K562 (cell line): ENCODE results near the gene SHFL. TPM values are rescaled to one million over a fixed set of nuclear protein-coding genes. Genes with fewer than 3 reads are reported as not detected.

Source experiments
- ATAC-seq: fragments of 200-7000 bp; cut with Tn5 transposase; 3 replicates; pipeline ENCODE4 v1.9.1; 2020; ENCODE audit warnings: moderate library complexity
- BruUV-seq: library from RNA; stranded (reverse); fragments of 400-500 nt; replicated peaks from 2 replicates; lab custom pipeline; 2021; lab: Mats Ljungman, UMichigan
- CTCF ChIA-PET: fragments of 300-600 bp; formaldehyde crosslinking; extraction: SDS; loops from one replicate; lab custom pipeline; 2021; ENCODE audit warnings: low intra/inter-chr PET ratio; lab: Yijun Ruan, JAX
- POLR2A ChIA-PET: fragments of 300-600, 350-650 bp; sonication (Branson Sonifier 250); formaldehyde crosslinking; extraction: SDS; loops from one replicate; lab custom pipeline; 2021; ENCODE audit warnings: antibody characterized with exemption, inconsistent platforms; lab: Yijun Ruan, JAX
- DNase-seq, 4 experiments: peaks; one replicate each; pipeline versions ENCODE4 v3.0.0 to v3.0.0-alpha.2; 2011 to 2018; ENCODE audit warnings: low spot score in 3 of 4, mixed read lengths in 3 of 4; ENCODE audit errors: extremely low read depth in 1 of 4
- FAIRE-seq: peaks from 2 replicates; lab custom pipeline; 2011; peaks lifted over from hg19 to GRCh38; lab: Jason Lieb, UNC
- H2AFZ ChIP-seq: 2 replicates; pipeline ENCODE4 v1.6.0; 2011; ENCODE audit warnings: low read depth, low read length, control low read depth, inconsistent platforms
- H3K27ac ChIP-seq: fragments of 200-600 bp; 3 replicates; pipeline ENCODE4 v1.8.0; 2011; ENCODE audit warnings: low read depth, mild to moderate bottlenecking, control low read depth, inconsistent platforms, low read length, moderate library complexity, mixed read lengths; ENCODE audit errors: extremely low read depth
- H3K27me3 ChIP-seq, 2 experiments: fragments of 300-600 bp in 1 of 2; 2 replicates in 1 of 2; 3 replicates in 1 of 2; pipeline versions ENCODE4 v1.6.0 to v1.8.0; 2011; ENCODE audit warnings: inconsistent platforms in 2 of 2, low read length in 2 of 2, mild to moderate bottlenecking in 1 of 2, mixed read lengths in 1 of 2, moderate library complexity in 1 of 2; ENCODE audit not compliant: control insufficient read depth in 2 of 2, insufficient read depth in 2 of 2
- H3K36me3 ChIP-seq: fragments of 300-600 bp; 3 replicates; pipeline ENCODE4 v1.8.0; 2011; ENCODE audit warnings: mild to moderate bottlenecking, low read length, inconsistent platforms; ENCODE audit not compliant: control insufficient read depth, insufficient read depth
- H3K4me1 ChIP-seq, 2 experiments: fragments of 200-600 bp in 1 of 2; replicated peaks in 1 of 2; 2 replicates in 1 of 2; 3 replicates in 1 of 2; pipeline versions ENCODE4 v1.5.1 to v1.8.0; 2011; ENCODE audit warnings: inconsistent platforms in 2 of 2, low read length in 2 of 2, mild to moderate bottlenecking in 1 of 2, mixed read lengths in 1 of 2, moderate library complexity in 1 of 2; ENCODE audit not compliant: control insufficient read depth in 2 of 2, insufficient read depth in 2 of 2
- H3K4me2 ChIP-seq: 2 replicates; pipeline ENCODE4 v1.6.1; 2011; ENCODE audit warnings: low read length, control low read depth, inconsistent platforms, mixed read lengths; ENCODE audit not compliant: insufficient read depth
- H3K4me3 ChIP-seq: fragments of 200-600 bp; sonication (generic), shearing (Covaris generic); 2 replicates; pipeline ENCODE4 v1.5.1; 2016; ENCODE audit warnings: control low read depth, inconsistent platforms
- H3K79me2 ChIP-seq: fragments of 200-600 bp; 3 replicates; pipeline ENCODE4 v1.8.0; 2011; ENCODE audit warnings: low read length, inconsistent platforms; ENCODE audit not compliant: control insufficient read depth, insufficient read depth
- H3K9ac ChIP-seq, 2 experiments: 2 replicates each; pipeline versions ENCODE4 v1.6.0 to v1.6.1; 2011; ENCODE audit warnings: low read depth in 2 of 2, low read length in 2 of 2, control low read depth in 1 of 2, inconsistent platforms in 1 of 2, mild to moderate bottlenecking in 1 of 2, mixed read lengths in 1 of 2; ENCODE audit not compliant: insufficient read depth in 1 of 2
- H3K9me1 ChIP-seq: one replicate; pipeline ENCODE4 v1.6.0; 2011; ENCODE audit warnings: inconsistent platforms, mild to moderate bottlenecking, low read length, moderate library complexity; ENCODE audit not compliant: control insufficient read depth, insufficient read depth
- H3K9me3 ChIP-seq: replicated peaks from 2 replicates; pipeline ENCODE4 v1.5.1; 2011; ENCODE audit warnings: low read depth, low read length, inconsistent platforms; ENCODE audit not compliant: control insufficient read depth, insufficient read depth
- H4K20me1 ChIP-seq: replicated peaks from 2 replicates; pipeline ENCODE4 v1.6.1; 2011; ENCODE audit warnings: low read length, inconsistent platforms, mixed read lengths; ENCODE audit not compliant: control insufficient read depth, insufficient read depth
- ATF6 ChIP-seq: sonication (generic); formaldehyde crosslinking; IDR thresholded peaks from 2 replicates; pipeline ENCODE4 v1.4.0; 2020; ENCODE audit warnings: mild to moderate bottlenecking, missing genetic modification reagents
- BACH1 ChIP-seq: fragments of 200-800 bp; sonication (Bioruptor generic); IDR thresholded peaks from 2 replicates; pipeline ENCODE4 v1.6.1; 2016; ENCODE audit warnings: missing genetic modification characterization, missing compliant biosample characterization
- DEAF1 ChIP-seq: fragments of 450-650 bp; formaldehyde crosslinking; IDR thresholded peaks from 2 replicates; pipeline ENCODE4 v1.4.0; 2020; ENCODE audit warnings: mild to moderate bottlenecking, moderate library complexity
- DNMT1 ChIP-seq: fragments of 450-650 bp; IDR thresholded peaks from 2 replicates; pipeline ENCODE4 v1.6.1; 2016; ENCODE audit warnings: antibody characterized with exemption, mild to moderate bottlenecking
- ELF4 ChIP-seq: fragments of 450-650 bp; formaldehyde crosslinking; IDR thresholded peaks from 2 replicates; pipeline ENCODE4 v1.4.0; 2022; ENCODE audit warnings: missing genetic modification characterization
- EP300 ChIP-seq: IDR thresholded peaks from 2 replicates; pipeline ENCODE4 v1.6.1; 2012; ENCODE audit warnings: low read length, improper control_type of control experiment
- HDAC1 ChIP-seq, 2 experiments: fragments of 450-650 bp; IDR thresholded peaks; 2 replicates each; pipeline ENCODE4 v1.6.1; 2016 to 2017; ENCODE audit warnings: inconsistent platforms in 1 of 2, mild to moderate bottlenecking in 1 of 2, moderate library complexity in 1 of 2
- HDGF ChIP-seq: fragments of 450-650 bp; IDR thresholded peaks from 2 replicates; pipeline ENCODE4 v1.6.1; 2016
- HNRNPUL1 ChIP-seq: fragments of 200-400 bp; formaldehyde crosslinking; IDR thresholded peaks from 2 replicates; pipeline ENCODE4 v1.6.1; 2017; ENCODE audit warnings: low read length
- KDM2B ChIP-seq: fragments of 250-450 bp; sonication (Bioruptor Pico); IDR thresholded peaks from 2 replicates; pipeline ENCODE4 v1.8.0; 2021; ENCODE audit warnings: mild to moderate bottlenecking, moderate library complexity
- MXI1 ChIP-seq: IDR thresholded peaks from 2 replicates; pipeline ENCODE4 v1.6.1; 2011; ENCODE audit warnings: low read depth, mild to moderate bottlenecking, improper control_type of control experiment, low read length
- NFE2 ChIP-seq: IDR thresholded peaks from 2 replicates; pipeline ENCODE4 v1.6.1; 2014; ENCODE audit warnings: antibody characterized with exemption, low read depth
- PHF21A ChIP-seq: fragments of 450-650 bp; IDR thresholded peaks from 2 replicates; pipeline ENCODE4 v1.6.1; 2017; ENCODE audit warnings: low read depth, borderline replicate concordance
- POLR3A ChIP-seq: IDR thresholded peaks from 2 replicates; pipeline ENCODE4 v1.6.1; 2011; ENCODE audit warnings: borderline replicate concordance, mild to moderate bottlenecking, moderate library complexity; ENCODE audit not compliant: insufficient read length, insufficient read depth; ENCODE audit errors: extremely low read depth
- POLR3G ChIP-seq: IDR thresholded peaks from 2 replicates; pipeline ENCODE4 v1.6.1; 2011; ENCODE audit not compliant: insufficient read length, insufficient replicate concordance; ENCODE audit errors: extremely low read depth
- PYGO2 ChIP-seq: fragments of 450-650 bp; IDR thresholded peaks from 2 replicates; pipeline ENCODE4 v1.6.1; 2016; ENCODE audit warnings: mild to moderate bottlenecking, missing genetic modification characterization, moderate library complexity, missing compliant biosample characterization
- SMAD1 ChIP-seq: fragments of 150-350 bp; IDR thresholded peaks from 2 replicates; pipeline ENCODE4 v1.6.1; 2014; ENCODE audit warnings: low read length, low read depth; ENCODE audit not compliant: partially characterized antibody
- SUPT5H ChIP-seq: fragments of 450-650 bp; IDR thresholded peaks from 2 replicates; pipeline ENCODE4 v1.6.1; 2016
- TFAM ChIP-seq: fragments of 250-450 bp; sonication (Bioruptor Pico); conservative IDR thresholded peaks from 2 replicates; pipeline ENCODE4 v1.5.0; 2021; ENCODE audit warnings: mild to moderate bottlenecking, moderate library complexity
- ZNF12 ChIP-seq: sonication (generic); formaldehyde crosslinking; IDR thresholded peaks from 2 replicates; pipeline ENCODE4 v1.4.0; 2020; ENCODE audit warnings: mild to moderate bottlenecking, missing genetic modification reagents
- ZNF41 ChIP-seq: fragments of 250-450 bp; sonication (Bioruptor Pico); conservative IDR thresholded peaks from 2 replicates; pipeline ENCODE4 v1.4.0; 2020; ENCODE audit warnings: mild to moderate bottlenecking
- ZNF707 ChIP-seq: fragments of 250-450 bp; sonication (Bioruptor Pico); conservative IDR thresholded peaks from 2 replicates; pipeline ENCODE4 v1.8.0; 2022; ENCODE audit warnings: inconsistent platforms, mild to moderate bottlenecking, moderate library complexity
- WGBS: fragments of 100-300 bp; shearing (Covaris generic); methylation state at CpG from one replicate; pipeline ENCODE4 v1.1.6; 2016; ENCODE audit warnings: low coverage, mixed read lengths; ENCODE audit not compliant: insufficient coverage; ENCODE audit errors: missing lambda C conversion rate; 5-methylcytosine and 5-hydroxymethylcytosine counted together
- in situ Hi-C: fragments of 300-500 bp; cut with MboI; formaldehyde crosslinking; loops from 4 replicates; pipeline ENCODE4 v1.15.0; 2018; ENCODE audit warnings: inconsistent platforms, mixed read lengths
- intact Hi-C: fragments of 100-400 bp; cut with micrococcal nuclease; formaldehyde crosslinking; loops from 2 replicates; pipeline ENCODE4 v1.14.2; 2022
- polyA plus RNA-seq, 8 experiments: library from polyadenylated mRNA; depleted of rRNA in 4 of 8; stranded (reverse) in 5 of 8; unstranded in 3 of 8; fragments of >200 nt; fragmentation: Nextera tagmentation in 2 of 8; fragmentation: Illumina TruSeq in 1 of 8; extraction: Ambion mirVana in 2 of 8; extraction: Trizol in 1 of 8; gene quantifications; 2 replicates each; pipeline versions ENCODE4 v1.2.1 to v1.2.3, GENCODE V29; 2011 to 2014; ENCODE audit warnings: inconsistent platforms in 1 of 8, missing spikeins in 1 of 8
- total RNA-seq, 7 experiments: library from RNA; depleted of rRNA in 6 of 7; stranded (reverse); fragments of >200 nt in 6 of 7; fragmentation: Illumina TruSeq in 2 of 7; extraction: Trizol in 2 of 7; gene quantifications; 2 replicates each; pipeline versions ENCODE4 v1.2.1 to v1.2.3, GENCODE V29; 2011 to 2021; ENCODE audit warnings: low replicate concordance in 1 of 7

The SHFL gene
- total and polyA plus RNA-seq, 9 of the 15 experiments (the other 6 are each of a cell fraction or from before 2014, with no cell fraction given): 1.5 to 25.7 (median 13.0) TPM

- no peaks in the 10 kb centered on the region for H3K9me1 ChIP-seq
- H4K20me1 ChIP-seq: peaks cover 3% of the 10 kb centered on the region; the same call in 1 of the 2 replicates
- H3K27me3 ChIP-seq: no peaks in the 10 kb centered on the region
- no TSS peak for BruUV-seq
- H2AFZ ChIP-seq: no peak overlapping the region
- no peaks in the 10 kb centered on the region for H3K79me2 ChIP-seq
- no peaks in the 10 kb centered on the region; the same call in 2 of the 3 replicates for H3K36me3 ChIP-seq
- peak overlapping the region in 1 of 2 experiments; percentile 57; a peak in 2 of 4 replicates for H3K9ac ChIP-seq
- H3K4me2 ChIP-seq: peak overlapping the region; percentile 38; the same call in 1 of the 2 replicates
- 23% methylated on average over 13 of the region's 13 CpGs for WGBS
- ATAC-seq (peak; percentile 21), FAIRE-seq (peak; percentile 74), DNase-seq (peak; percentile 21 to 64 (median 41))
- ChIA-PET POLR2A (interaction anchor here (0.9 to 1.8 kb wide), 2 partner anchors 9 to 12 kb away, joined by 3 to 5 read pairs; no protein-coding TSS in a partner anchor), CTCF (no interaction called here)
- in situ Hi-C loops: no loop called here
- H3K4me1 ChIP-seq: peaks cover 24 to 46% of the 10 kb centered on the region in 2 experiments
- H3K4me3 ChIP-seq: no peak overlapping the region
- intact Hi-C loops: no loop called here
- peak overlapping the region; percentile 29; the same call in 1 of the 3 replicates for H3K27ac ChIP-seq
- no peaks in the 10 kb centered on the region for H3K9me3 ChIP-seq
- TF ChIP-seq SUPT5H (no peak), ZNF12 (CRISPR knock-in tag) (no peak), DEAF1 (no peak), HNRNPUL1 (no peak), HDAC1 (IDR thresholded peaks at IDR 0.05) (no peak), PHF21A (no peak), ZNF707 (CRISPR knock-in tag) (no peak), POLR3A (no peak), SMAD1 (no peak), EP300 (peak; percentile 42; the same call in 1 of the 2 replicates), TFAM (CRISPR knock-in tag) (no peak), HDGF (no peak), ZNF41 (CRISPR knock-in tag) (no peak), PYGO2 (tag) (no peak), MXI1 (no peak), NFE2 (no peak), ATF6 (CRISPR knock-in tag) (no peak), KDM2B (CRISPR knock-in tag) (no peak), DNMT1 (no peak), ELF4 (CRISPR knock-in tag) (no peak), POLR3G (no peak), BACH1 (tag) (no peak)
These were observed 6.0 kb downstream of the SHFL start for GRCh38 chr19:10091895-10092641.
